ENCODE data around the gene HBP1. TPM values are rescaled to one million over a fixed set of nuclear protein-coding genes. Genes with fewer than 3 reads are reported as not detected.

HBP1 gene
- polyA plus RNA-seq, 3 donors, result 132 to 138 (median 136) TPM

DNA sequence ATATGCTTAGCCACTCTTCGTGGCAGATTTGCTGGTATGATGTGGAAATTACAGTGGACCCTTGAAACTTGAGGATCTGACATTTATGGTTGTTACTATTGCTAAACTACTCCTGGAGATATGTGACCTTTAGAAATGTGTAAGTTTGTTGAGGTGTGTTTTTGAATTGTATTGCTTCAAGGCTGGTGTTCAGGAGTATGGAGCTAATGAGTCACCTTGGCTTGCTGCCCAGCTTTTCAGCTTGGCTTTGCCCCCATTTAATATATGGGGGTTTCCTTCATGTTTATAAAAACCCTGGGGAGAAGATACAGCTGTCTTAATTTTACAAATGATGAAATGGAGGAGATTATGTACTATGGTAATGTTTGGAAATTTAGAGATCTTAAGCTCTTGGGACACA, 11.6 kb downstream of the HBP1 start:
- DNase-seq (ENCODE audit: low read depth in 3 of 3, low spot score in 2 of 3), result no peak

DNA sequence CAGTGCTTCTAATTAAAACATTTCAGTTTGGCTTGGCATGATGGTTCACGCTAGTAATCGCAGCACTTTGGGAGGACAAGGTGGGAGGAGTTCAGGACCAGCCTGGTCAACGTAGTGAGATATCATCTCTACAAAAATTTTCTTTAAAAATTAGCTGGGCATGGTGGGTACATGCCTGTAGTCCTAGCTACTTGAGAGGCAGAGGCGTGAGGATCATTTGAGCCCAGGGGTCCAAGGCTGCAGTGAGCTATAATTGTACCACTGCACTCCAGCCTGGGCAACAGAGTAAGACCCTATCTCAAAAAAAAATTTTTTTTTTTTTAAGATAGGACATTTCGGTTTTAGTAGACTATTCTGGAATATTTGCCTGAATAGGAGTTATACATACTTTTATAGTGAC, 12.4 kb downstream of the HBP1 start:
- DNase-seq (ENCODE audit: low read depth in 3 of 3, low spot score in 2 of 3), result no peak

DNA sequence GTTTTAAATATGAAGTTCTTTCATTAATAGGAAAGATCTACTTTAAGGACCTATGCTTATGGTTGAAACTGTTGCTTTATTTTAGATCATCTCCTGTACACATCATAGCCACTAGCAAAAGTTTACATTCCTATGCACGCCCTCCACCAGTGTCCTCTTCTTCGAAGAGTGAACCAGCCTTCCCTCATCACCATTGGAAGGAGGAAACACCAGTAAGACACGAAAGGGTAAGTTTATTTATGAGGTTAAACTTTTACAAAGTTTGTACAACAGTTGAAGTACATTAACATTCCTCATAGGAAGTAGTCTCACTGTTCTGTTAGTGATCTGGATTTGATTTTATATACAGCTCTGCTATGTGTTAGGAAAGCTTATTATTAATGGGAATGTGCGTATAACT, 16.9 kb downstream of the HBP1 start:
- no peak for DNase-seq (ENCODE audit: low read depth in 3 of 3, low spot score in 2 of 3)

DNA sequence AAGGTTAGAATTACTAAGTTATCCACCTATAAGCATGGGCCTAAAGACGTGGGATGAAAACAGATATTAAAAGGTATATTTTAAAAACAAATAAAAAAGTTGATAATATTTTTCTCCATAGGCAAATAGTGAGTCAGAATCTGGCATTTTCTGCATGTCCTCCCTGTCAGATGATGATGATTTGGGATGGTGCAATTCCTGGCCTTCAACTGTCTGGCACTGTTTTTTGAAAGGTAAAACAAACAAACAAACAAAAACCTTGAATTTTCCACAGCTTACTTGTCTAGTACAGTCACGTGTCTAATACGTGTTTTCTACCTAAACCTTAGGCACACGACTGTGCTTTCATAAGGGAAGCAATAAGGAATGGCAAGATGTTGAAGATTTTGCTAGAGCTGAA, 17.4 kb downstream of the HBP1 start:
- DNase-seq (ENCODE audit: low read depth in 3 of 3, low spot score in 2 of 3), result no peak

DNA sequence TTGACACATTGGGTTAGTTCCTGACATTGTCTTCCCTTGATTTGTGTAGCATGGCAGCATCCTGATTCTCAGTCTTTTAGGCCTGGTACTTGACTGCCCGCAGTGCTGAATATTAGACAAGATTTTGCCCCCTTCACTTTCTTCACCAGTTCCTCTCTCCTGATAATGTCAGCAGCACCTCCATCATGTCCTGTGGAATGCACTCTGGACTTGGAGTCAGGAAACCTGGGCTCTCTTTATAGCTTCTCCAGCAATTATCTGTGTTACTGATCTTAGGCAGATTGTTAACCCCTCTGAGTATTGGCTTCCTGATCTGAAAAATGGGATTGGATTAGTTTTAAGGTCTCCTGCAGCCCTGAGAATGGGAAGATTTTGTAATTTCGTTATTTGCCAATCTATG, 19.0 kb downstream of the HBP1 start:
- no peak for DNase-seq (ENCODE audit: low read depth in 3 of 3, low spot score in 2 of 3)

DNA sequence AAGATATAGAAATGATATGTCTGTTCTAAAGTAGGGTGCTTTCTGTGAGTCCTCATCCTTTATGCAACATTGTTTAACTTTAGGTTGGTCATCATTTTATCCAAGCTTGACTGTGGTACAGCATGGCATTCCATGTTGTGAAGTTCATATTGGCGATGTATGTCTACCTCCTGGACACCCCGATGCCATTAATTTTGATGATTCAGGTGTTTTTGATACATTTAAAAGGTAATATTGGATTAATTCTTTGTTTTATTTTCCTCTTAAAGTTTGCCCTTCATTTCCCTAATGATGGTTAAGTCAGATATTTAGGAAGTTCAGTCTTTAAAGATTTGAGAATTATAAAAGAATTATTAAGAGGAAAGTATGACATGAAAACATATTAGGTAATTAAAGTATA, 21.3 kb downstream of the HBP1 start:
- DNase-seq (ENCODE audit: low read depth in 3 of 3, low spot score in 2 of 3), result no peak

DNA sequence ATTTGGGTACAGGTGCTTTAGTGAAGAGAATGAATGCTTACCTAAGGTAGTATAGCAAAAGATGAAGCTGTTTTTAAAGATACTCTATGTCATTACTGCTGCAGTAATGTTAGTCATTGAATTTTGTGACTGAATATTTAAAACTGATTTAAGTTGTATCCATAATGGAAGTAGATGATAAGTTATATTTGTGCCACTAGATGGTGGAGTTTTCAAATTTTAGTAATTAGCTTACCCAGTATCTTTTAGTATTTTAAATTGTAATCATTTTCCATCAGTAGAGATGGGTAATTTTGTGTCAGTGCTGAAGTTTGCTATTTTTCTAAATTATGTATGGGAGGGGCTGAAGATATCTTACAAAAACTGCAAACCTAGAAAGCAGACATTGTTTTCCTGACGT, 25.2 kb downstream of the HBP1 start:
- no peak for DNase-seq (ENCODE audit: low read depth in 3 of 3, low spot score in 2 of 3)

DNA sequence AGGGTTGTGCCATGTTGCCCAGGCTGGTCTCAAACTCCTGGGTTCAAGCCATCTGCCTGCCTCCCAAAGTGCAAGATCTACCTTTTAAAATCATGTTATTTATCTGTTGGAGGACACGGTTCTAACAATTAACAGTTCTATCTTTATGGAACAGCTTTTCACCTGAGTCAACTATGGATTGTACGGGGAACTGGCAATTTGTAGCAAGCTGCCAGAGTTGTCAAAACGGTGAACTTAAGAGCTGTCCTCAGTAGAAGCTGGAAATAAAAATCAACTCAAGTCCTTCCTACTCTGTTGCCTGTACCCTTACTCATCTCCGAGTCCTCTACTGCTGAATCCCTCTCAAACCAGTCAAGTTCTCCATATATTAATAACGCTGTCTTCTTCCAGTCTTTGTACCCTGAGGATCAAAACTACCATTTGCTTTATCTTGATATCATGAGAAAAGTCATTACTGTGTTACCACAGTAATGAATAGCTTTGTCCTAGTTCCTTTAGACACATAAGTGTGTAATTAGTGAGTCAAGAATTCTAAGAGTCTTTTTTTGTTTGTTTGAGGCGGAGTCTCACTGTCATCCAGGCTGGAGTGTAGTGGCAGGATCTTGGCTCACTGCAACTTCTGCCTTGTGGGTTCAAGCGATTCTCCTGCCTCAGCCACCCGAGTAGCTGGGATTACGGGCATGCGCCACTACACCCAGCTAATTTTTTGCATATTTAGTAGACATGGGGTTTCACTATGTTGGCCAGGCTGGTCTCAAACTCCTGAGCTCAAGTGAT, 28.2 kb downstream of the HBP1 start:
- DNase-seq (ENCODE audit: low read depth in 3 of 3, low spot score in 2 of 3), result no peak

DNA sequence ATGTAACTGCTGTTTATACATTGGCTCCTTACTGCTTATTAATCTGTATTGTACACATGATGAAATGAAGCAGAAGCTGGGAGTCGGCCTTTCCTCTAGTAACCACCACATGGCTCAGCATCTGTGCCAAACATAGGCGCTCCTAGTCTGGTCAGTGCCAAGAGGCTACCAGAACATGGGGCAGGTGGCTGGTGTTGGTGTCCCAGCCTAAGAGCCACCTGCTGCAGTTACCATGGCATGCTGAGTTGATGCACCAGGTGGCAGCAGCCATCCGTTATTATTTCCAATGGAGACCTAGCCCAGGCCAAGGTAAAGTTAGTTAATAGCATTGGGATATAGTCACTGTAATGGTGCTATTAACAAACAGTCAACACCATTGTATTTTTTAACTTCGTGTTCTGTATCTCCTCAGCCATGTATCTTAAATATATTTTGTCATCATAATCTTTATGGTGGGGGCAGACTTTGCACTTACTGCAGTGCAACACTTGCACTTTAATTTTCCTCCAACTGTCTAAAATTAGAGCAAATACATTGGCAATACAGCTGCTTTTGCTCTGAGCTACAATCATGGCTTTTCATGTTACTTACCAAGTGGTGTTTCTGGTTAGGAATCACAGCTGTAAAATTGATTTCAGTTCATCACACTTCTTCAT, 33.1 kb downstream of the HBP1 start:
- DNase-seq (ENCODE audit: low read depth in 3 of 3, low spot score in 2 of 3), result no peak

DNA sequence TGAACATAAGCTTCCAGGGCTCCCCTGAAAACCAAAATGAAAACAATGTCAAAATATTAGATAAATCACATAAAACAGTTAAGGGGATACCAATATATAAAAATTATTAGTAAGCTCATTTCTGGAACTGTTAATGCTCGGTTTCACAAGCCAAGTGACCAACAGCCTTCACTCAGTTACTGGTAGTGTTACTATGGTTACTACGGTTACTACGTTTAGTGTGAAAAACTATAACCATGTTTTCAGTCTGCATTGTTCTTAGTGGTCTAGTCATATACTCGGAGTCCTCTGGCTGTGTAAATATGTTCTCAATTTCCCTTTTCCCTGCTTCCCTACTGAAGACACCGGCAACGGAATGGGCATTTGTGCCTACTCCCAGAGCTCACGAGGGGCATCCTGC, 34.8 kb downstream of the HBP1 start:
- DNase-seq (ENCODE audit: low read depth in 3 of 3, low spot score in 2 of 3), result no peak

DNA sequence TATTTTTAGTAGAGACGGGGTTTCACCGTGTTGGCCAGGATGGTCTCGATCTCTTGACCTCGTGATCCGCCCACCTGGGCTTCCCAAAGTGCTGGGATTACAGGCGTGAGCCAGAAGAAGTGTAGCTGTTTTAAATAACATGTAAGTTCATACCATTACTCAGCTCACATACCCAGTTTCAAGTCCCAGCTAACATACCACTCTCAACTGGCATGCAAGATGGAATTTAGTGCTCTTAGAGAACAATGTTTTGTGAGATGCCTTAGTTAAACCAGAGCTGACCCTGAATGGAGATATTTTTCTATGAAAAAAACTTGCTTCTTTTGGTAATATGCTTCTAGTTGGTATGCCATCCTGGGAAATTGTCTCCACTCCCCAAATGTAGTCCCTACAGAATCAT, 37.3 kb downstream of the HBP1 start:
- DNase-seq (ENCODE audit: low read depth in 3 of 3, low spot score in 2 of 3), result no peak

DNA sequence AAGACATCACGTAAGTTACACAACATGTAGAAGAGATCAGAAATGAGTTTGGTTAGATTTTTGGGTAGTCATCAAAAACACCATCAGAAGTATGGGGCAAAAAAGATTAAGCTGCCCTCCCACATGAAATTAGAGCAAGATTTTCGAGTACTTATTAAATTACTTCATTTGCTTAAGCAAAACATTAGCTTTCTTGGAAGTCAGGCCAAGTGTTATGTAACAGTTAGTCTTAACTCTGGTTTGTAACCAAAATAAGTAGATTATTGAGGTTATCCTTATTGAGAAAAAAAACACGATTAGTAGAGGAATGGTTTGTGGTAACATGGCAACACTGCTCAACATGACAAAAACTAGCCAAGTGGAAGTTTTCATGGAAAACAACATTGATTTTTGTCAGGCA, 37.9 kb downstream of the HBP1 start:
- DNase-seq (ENCODE audit: low read depth in 3 of 3, low spot score in 2 of 3), result no peak

DNA sequence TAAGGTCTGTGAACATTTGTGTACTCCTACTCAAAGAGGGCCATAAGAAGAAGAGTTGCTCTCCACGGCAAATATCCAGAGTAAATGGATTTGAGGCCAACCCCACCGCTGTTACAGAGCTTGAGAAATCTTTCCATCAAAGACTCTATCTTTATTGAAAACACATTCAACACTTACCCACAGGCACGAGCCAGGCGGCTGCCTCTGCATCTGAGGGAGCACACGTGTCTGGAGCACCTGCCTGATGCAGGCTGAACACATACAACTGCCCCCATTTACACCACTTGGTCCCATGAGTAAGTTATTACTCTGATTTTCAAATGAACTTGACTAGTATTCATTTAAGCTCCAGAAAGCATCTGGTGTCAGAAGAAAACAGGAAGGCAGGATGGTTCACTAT, 38.7 kb downstream of the HBP1 start:
- no peak for DNase-seq (ENCODE audit: low read depth in 3 of 3, low spot score in 2 of 3)

DNA sequence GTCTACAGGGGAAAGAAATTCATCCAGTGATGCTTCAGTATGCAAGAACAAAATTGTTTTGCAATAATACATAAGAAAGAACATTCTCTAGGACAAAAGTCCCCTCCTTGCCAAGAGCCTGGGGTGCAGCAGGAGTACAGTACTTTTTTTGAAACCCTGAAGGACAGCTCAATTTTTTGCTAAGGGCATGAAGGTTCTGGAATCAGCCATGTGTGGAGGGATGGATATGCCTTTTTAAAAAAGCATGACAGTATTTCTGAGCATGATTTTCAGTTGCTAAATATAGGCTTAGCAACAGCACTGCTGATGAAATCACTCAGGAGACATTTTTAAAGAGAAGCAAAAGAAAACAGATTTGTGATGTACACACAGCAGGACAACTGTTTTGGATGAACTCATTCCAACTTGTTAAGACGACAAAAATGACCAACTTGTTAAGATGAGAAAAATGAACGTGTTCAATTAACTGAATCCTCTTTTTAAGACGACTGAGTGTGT, 39.3 kb downstream of the HBP1 start:
- DNase-seq (ENCODE audit: low read depth in 3 of 3, low spot score in 2 of 3), result no peak

DNA sequence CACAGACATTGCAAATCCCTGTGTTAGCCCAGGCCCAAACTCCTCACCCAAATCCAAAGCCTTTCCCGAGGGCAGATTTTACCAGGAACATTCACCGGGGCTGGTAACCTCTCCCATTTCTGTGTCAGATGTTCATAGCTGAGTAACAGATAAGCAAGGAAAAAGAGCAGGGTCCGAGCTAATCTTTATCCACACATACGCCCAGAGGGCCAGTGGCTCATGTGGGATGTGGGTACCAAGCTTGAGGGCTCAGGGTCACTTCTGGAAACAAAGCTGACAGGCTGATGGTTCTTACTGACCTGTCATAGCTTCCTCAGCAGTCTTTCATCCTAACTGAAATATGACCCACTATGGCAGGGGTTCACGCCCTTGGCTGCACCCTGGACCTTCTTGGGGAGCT, 39.8 kb downstream of the HBP1 start:
- DNase-seq (ENCODE audit: low read depth in 3 of 3, low spot score in 2 of 3), result no peak

DNA sequence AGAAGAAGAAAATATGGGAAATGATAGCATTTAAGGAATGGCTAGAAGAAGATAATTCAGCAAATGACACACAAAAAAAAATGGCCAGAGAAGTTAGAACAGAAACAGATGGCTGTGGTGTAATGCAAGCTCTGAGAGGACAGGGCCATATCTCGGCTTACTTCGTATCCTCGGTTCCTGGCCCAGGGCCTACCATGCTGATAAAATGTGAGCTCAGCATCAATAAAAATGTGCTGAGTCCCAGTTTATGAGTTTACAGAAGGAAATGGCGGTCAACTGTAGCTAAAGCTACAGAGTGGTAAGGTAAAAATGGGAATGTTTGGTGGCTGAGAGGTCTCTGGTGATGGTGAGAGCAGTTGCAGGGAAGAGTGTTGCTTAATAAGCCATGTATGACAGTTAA, 40.8 kb downstream of the HBP1 start:
- no peak for DNase-seq (ENCODE audit: low read depth in 3 of 3, low spot score in 2 of 3)

DNA sequence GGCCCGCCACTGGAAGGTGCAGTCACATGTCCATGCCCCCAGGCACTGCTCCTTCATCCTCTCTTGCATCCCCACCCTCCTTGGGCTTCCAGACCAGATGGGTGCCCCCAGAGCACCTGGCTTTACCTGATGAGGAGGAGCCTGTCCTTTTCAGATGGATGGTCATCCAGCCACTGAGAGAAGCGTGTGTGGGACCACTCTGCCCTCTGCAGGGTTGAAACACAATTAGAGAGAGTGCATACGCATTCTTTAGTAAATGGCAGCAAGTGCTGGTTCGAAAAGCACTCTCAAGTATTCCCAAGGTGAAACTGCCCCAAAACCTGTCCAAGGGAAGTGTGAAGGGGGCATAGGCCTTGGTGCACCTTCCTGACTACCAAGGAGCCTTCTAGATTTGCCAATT, 41.6 kb downstream of the HBP1 start:
- DNase-seq (ENCODE audit: low read depth in 3 of 3, low spot score in 2 of 3), result no peak

DNA sequence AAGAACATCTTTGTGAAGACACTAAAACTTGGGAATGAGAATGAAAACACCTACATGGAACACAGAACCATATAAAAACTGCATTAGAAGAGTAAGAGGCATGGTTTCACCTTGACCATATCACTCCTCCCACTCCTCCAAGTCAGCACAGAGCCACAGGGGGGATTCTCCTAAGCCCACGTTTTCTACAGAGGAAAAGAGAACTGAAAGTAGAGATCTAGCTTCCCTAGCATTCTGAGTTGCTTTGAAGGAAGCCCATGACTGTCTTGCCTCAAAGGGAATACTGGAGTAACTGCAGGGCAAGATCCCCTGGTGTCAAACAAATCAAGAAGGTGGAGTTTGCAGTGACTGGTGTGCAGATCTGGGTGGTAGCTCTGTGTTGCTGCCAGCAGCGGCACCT, 43.9 kb downstream of the HBP1 start:
- no peak for DNase-seq (ENCODE audit: low read depth in 3 of 3, low spot score in 2 of 3)

DNA sequence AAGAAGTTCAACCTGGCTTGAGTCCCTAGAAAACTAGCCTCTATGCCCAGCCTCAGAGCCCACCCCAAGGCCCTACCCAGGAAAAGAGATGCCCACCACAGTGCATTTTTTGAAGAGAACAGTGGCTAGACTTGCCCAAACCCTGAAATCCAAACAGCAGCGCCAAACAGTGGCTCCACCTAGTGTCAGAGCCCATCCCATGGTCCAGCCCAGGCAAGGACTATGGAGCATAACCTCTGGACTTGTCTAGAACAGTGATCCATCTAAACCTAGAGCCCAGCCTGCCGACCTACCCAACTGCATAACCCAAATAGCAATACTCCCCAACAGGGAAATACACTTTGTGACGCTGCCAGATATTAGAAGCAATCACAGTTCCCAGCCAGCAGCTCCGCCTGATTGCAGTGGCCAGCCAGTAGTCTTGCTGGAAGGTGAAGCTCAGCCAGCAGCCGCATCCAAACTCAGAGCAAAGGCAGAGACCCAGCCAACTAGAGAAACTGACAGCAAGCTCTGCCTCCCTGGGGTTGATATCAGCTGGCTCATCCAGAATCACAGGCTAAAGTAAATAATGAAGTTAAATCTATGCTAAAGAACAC, 44.5 kb downstream of the HBP1 start:
- DNase-seq (ENCODE audit: low read depth in 3 of 3, low spot score in 2 of 3), result no peak

DNA sequence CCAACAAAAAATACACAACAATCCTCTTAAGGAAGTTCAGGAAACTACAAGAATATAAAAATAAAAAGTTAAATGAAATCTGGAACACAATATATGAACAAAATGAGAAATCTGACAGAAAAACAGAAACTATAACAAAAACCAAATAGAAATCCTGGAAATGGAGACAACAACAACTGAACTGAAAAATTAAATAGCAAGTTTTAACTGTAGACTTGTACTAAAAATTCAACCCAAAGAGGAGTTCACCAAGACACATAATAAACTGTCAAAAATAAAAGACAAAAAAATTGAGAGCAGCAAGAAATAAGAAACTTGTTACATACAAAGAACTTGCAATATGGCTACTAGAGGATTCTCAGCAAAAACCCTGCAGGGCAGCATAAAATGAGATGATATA, 45.1 kb downstream of the HBP1 start:
- no peak for DNase-seq (ENCODE audit: low read depth in 3 of 3, low spot score in 2 of 3)

DNA sequence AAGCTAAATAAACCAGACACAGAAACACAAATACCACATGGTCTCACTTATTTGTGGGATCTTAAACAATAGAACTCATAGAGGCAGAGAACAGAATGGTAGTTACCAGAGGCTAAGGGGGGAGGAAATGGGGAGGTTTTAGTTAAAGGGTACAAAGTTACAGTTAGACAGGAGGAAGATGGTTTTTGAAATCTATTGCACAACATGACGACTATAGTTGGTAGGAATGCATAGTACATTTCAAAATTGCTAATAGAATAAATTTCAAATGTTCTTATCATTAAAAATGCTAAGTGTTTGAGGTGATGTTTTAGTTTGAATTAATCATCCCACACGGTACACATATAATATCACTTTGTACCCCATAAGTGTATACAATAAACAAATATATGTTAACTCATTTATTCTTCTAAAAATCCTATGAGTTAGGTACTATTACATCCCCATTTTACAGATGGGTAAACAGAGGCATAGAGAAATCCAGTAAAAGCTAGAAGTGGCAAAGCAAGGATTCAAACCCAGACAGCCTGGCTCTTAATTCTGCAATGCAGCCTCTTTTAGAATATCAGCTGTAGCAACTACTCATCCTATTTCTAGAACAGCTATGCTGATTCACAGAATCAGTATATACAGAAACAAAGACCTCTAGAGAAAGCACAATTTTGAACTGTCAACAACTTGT, 50.9 kb downstream of the HBP1 start:
- DNase-seq (ENCODE audit: low read depth in 3 of 3, low spot score in 2 of 3), result no peak

DNA sequence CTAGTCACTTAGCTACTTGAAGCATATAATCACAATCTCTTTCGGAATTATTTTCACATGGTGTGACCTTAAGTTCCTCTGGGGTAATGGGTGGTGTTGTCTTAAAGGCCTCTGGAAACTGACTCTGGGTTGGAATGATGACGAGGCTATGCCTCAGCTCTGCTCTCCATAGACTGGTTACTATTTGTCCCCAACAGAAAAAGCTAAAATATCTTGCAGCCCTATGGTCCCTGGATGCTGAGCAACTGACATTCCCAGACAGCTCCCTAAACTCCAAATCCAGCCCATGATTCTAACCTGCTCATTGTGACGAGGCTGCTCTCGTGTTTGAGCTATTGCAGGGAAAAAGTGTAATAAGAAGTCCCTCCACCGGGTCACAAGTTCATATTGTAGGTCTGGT, 51.6 kb downstream of the HBP1 start:
- DNase-seq (ENCODE audit: low read depth in 3 of 3, low spot score in 2 of 3), result no peak

All from right renal cortex interstitium (tissue), 3 donors.